A673 (cell line): ENCODE data around the gene PJA1. TPM values are rescaled to one million over a fixed set of nuclear protein-coding genes. Genes with fewer than 3 reads are reported as not detected.

Experiments
- BruUV-seq: library from RNA; stranded (reverse); fragments of 400-500 nt; replicated peaks from 2 replicates; lab custom pipeline; 2021; lab: Mats Ljungman, UMichigan
- CTCF ChIA-PET: fragments of 300-600 bp; sonication (Branson Sonifier 250); formaldehyde crosslinking; loops from one replicate; lab custom pipeline; 2022; ENCODE audit warnings: antibody characterized with exemption; lab: Charles Lee
- POLR2A ChIA-PET: fragments of 300-600 bp; sonication (Branson Sonifier 250); formaldehyde crosslinking; loops from one replicate; lab custom pipeline; 2022; ENCODE audit warnings: antibody characterized with exemption; ENCODE audit not compliant: low non-redundant PET; lab: Charles Lee
- DNase-seq: peaks from one replicate; pipeline ENCODE4 v3.0.0-alpha.2; 2015; ENCODE audit warnings: low spot score
- H3K27ac ChIP-seq: fragments of 200-600 bp; sonication (generic); 2 replicates; pipeline ENCODE4 v1.5.1; 2016; ENCODE audit warnings: mixed run types, low read depth, mild to moderate bottlenecking, mixed read lengths, antibody characterized with exemption, low read length; ENCODE audit not compliant: poor library complexity, severe bottlenecking
- H3K27me3 ChIP-seq: fragments of 200-600 bp; sonication (generic); replicated peaks from 2 replicates; pipeline ENCODE4 v1.6.1; 2017; ENCODE audit warnings: mixed run types, low read depth, mild to moderate bottlenecking, mixed read lengths, antibody characterized with exemption, low read length; ENCODE audit not compliant: insufficient read depth, poor library complexity
- H3K36me3 ChIP-seq: fragments of 200-600 bp; sonication (generic); 2 replicates; pipeline ENCODE4 v1.6.1; 2016; ENCODE audit warnings: mixed run types, mild to moderate bottlenecking, mixed read lengths, antibody characterized with exemption, low read length; ENCODE audit not compliant: insufficient read depth, poor library complexity, severe bottlenecking
- H3K4me1 ChIP-seq: fragments of 200-600 bp; sonication (generic); 2 replicates; pipeline ENCODE4 v1.6.1; 2017; ENCODE audit warnings: mixed run types, mild to moderate bottlenecking, mixed read lengths, antibody characterized with exemption, low read length; ENCODE audit not compliant: insufficient read depth, poor library complexity, severe bottlenecking
- H3K4me3 ChIP-seq: fragments of 200-600 bp; sonication (generic); 2 replicates; pipeline ENCODE4 v1.5.1; 2016; ENCODE audit warnings: low read depth, mixed run types, mild to moderate bottlenecking, mixed read lengths, low read length; ENCODE audit not compliant: poor library complexity, severe bottlenecking
- H3K9me3 ChIP-seq: fragments of 200-600 bp; sonication (generic); 2 replicates; pipeline ENCODE4 v1.6.1; 2016; ENCODE audit warnings: mixed run types, low read depth, mild to moderate bottlenecking, mixed read lengths, antibody characterized with exemption, low read length; ENCODE audit not compliant: poor library complexity, severe bottlenecking
- EZH2 ChIP-seq: fragments of 200-600 bp; sonication (generic); IDR thresholded peaks from 2 replicates; pipeline ENCODE4 v1.6.1; 2017; ENCODE audit warnings: borderline replicate concordance, low read depth, mild to moderate bottlenecking, mixed read lengths, antibody characterized with exemption, low read length; ENCODE audit not compliant: poor library complexity, severe bottlenecking
- intact Hi-C: fragments of 100-400 bp; cut with micrococcal nuclease; formaldehyde crosslinking; loops from one replicate; pipeline ENCODE4 v1.10.0; 2022; ENCODE audit not compliant: unreplicated experiment
- total RNA-seq: library from RNA; stranded (reverse); gene quantifications from 2 replicates; pipeline ENCODE4 v1.2.3, GENCODE V29; 2021

Gene PJA1
- total RNA-seq, 1 experiment from 2014 or later = 36.0 TPM

- CTCF ChIA-PET = no interaction called here
- intact Hi-C loops = no loop called here
- no peak for DNase-seq
- POLR2A ChIA-PET = no interaction called here
- H3K4me1 ChIP-seq = peaks cover 18% of the 10 kb centered on the region
- no peak overlapping the region for H3K4me3 ChIP-seq
- no peaks in the 10 kb centered on the region for H3K9me3 ChIP-seq
- BruUV-seq = no TSS peak
- H3K27me3 ChIP-seq = no peaks in the 10 kb centered on the region
- no peak overlapping the region for H3K27ac ChIP-seq
- TF ChIP-seq EZH2 = no peak
- no peaks in the 10 kb centered on the region for H3K36me3 ChIP-seq
Observed at GRCh38 chrX:69113723-69114122, 51.5 kb downstream of the PJA1 start.
